CD14-positive monocyte (primary cell): ENCODE data around the gene SLC7A8. TPM values are rescaled to one million over a fixed set of nuclear protein-coding genes. Genes with fewer than 3 reads are reported as not detected.

ENCODE experiments used
- DNase-seq, 3 donors: peaks; one replicate each; pipeline ENCODE4 v3.0.0-alpha.2; 2011 to 2022
- H2AFZ ChIP-seq: 2 replicates; pipeline ENCODE4 v1.6.0; 2012; ENCODE audit warnings: mild to moderate bottlenecking, low read depth, low read length, inconsistent platforms; ENCODE audit not compliant: insufficient read depth, poor library complexity, severe bottlenecking
- H3K27ac ChIP-seq, 2 donors: 1 replicate in 1 of 2; 2 replicates in 1 of 2; pipeline ENCODE4 v1.5.1; 2012 to 2013; ENCODE audit warnings: low read length in 2 of 2, control low read depth in 1 of 2, inconsistent platforms in 1 of 2, low read depth in 1 of 2, mild to moderate bottlenecking in 1 of 2
- H3K27me3 ChIP-seq, 2 donors: one replicate each; pipeline versions ENCODE4 v1.6.0 to v1.6.1; 2011 to 2013; ENCODE audit warnings: low read length in 2 of 2; ENCODE audit not compliant: control insufficient read depth in 2 of 2, insufficient read depth in 2 of 2
- H3K36me3 ChIP-seq, 2 donors: replicated peaks in 1 of 2; 1 replicate in 1 of 2; 2 replicates in 1 of 2; pipeline versions ENCODE4 v1.5.1 to v1.6.1; 2012 to 2013; ENCODE audit warnings: low read length in 2 of 2, control low read depth in 1 of 2, inconsistent platforms in 1 of 2, mild to moderate bottlenecking in 1 of 2; ENCODE audit not compliant: insufficient read depth in 2 of 2, control insufficient read depth in 1 of 2
- H3K4me1 ChIP-seq, 2 donors: 1 replicate in 1 of 2; 2 replicates in 1 of 2; pipeline versions ENCODE4 v1.5.1 to v1.6.1; 2012 to 2013; ENCODE audit warnings: low read length in 2 of 2, control low read depth in 1 of 2, inconsistent platforms in 1 of 2, mild to moderate bottlenecking in 1 of 2, moderate library complexity in 1 of 2; ENCODE audit not compliant: insufficient read depth in 2 of 2, control insufficient read depth in 1 of 2
- H3K4me2 ChIP-seq: replicated peaks from 2 replicates; pipeline ENCODE3; 2012; ENCODE audit warnings: low read length, moderate library complexity, mild to moderate bottlenecking; ENCODE audit not compliant: poor library complexity, severe bottlenecking; ENCODE audit errors: extremely low read depth
- H3K4me3 ChIP-seq, 3 experiments: fragments of 200-600 bp in 1 of 3; sonication (generic) in 1 of 3; replicated peaks in 1 of 3; 1 replicate in 2 of 3; 2 replicates in 1 of 3; pipeline ENCODE4 v1.5.1; 2011 to 2013; ENCODE audit warnings: low read length in 3 of 3, mild to moderate bottlenecking in 3 of 3, control low read depth in 2 of 3, low read depth in 2 of 3, inconsistent platforms in 1 of 3, moderate library complexity in 1 of 3
- H3K79me2 ChIP-seq: 2 replicates; pipeline ENCODE4 v1.6.0; 2012; ENCODE audit warnings: mild to moderate bottlenecking, control low read depth, inconsistent platforms, low read length, moderate library complexity; ENCODE audit not compliant: insufficient read depth
- H3K9ac ChIP-seq: 2 replicates; pipeline ENCODE4 v1.6.0; 2017; ENCODE audit warnings: low read length, mild to moderate bottlenecking; ENCODE audit not compliant: insufficient read depth, poor library complexity, severe bottlenecking
- H3K9me3 ChIP-seq, 2 donors: replicated peaks in 1 of 2; 1 replicate in 1 of 2; 2 replicates in 1 of 2; pipeline versions ENCODE4 v1.5.1 to v1.6.1; 2012 to 2013; ENCODE audit warnings: low read length in 2 of 2, control low read depth in 1 of 2; ENCODE audit not compliant: control insufficient read depth in 1 of 2, insufficient read depth in 1 of 2
- H4K20me1 ChIP-seq: 2 replicates; pipeline ENCODE4 v1.6.0; 2012; ENCODE audit warnings: mild to moderate bottlenecking, low read length, control low read depth, moderate library complexity; ENCODE audit not compliant: insufficient read depth
- H3K27ac Mint-ChIP-seq, 7 donors: one replicate each; pipeline ENCODE4 v1.8.0; 2020; ENCODE audit warnings: mild to moderate bottlenecking in 7 of 7, mixed read lengths in 7 of 7, moderate library complexity in 6 of 7, inconsistent platforms in 2 of 7
- H3K27me3 Mint-ChIP-seq, 3 donors: one replicate each; pipeline ENCODE4 v1.8.0; 2021 to 2022; ENCODE audit warnings: low read depth in 3 of 3, mild to moderate bottlenecking in 3 of 3, mixed read lengths in 3 of 3, moderate library complexity in 3 of 3, inconsistent platforms in 1 of 3
- H3K36me3 Mint-ChIP-seq, 2 donors: one replicate each; pipeline ENCODE4 v1.8.0; 2020; ENCODE audit warnings: mixed read lengths in 2 of 2, inconsistent platforms in 1 of 2, mild to moderate bottlenecking in 1 of 2
- H3K4me1 Mint-ChIP-seq: one replicate; pipeline ENCODE4 v1.8.0; 2020; ENCODE audit warnings: mild to moderate bottlenecking, mixed read lengths
- H3K4me3 Mint-ChIP-seq, 2 donors: one replicate each; pipeline ENCODE4 v1.8.0; 2020; ENCODE audit warnings: mild to moderate bottlenecking in 2 of 2, mixed read lengths in 2 of 2, moderate library complexity in 1 of 2
- H3K9me3 Mint-ChIP-seq, 7 donors: one replicate each; pipeline ENCODE4 v1.8.0; 2020 to 2022; ENCODE audit warnings: mixed read lengths in 7 of 7, mild to moderate bottlenecking in 6 of 7, moderate library complexity in 6 of 7, inconsistent platforms in 2 of 7
- WGBS: methylation state at CpG from one replicate; pipeline ENCODE4 v1.1.5; 2013; ENCODE audit warnings: missing lambda C conversion rate; ENCODE audit not compliant: insufficient coverage; 5-methylcytosine and 5-hydroxymethylcytosine counted together
- intact Hi-C, 2 donors: fragments of 100-400 bp; cut with micrococcal nuclease; formaldehyde crosslinking; loops; one replicate each; pipeline versions ENCODE4 v1.15.0 to v1.15.1; 2023
- polyA plus RNA-seq, 3 donors: library from polyadenylated mRNA; depleted of rRNA in 1 of 3; unstranded in 2 of 3; stranded (reverse) in 1 of 3; fragments of 300-500 nt in 2 of 3; fragments of >200 nt in 1 of 3; fragmentation: Illumina TruSeq in 2 of 3; gene quantifications; 1 replicate in 2 of 3; 2 replicates in 1 of 3; pipeline ENCODE4 v1.2.3, GENCODE V29; 2012 to 2021
- TF ChIP-seq, protein P1 (sequence below): fragments of 200-600 bp; IDR thresholded peaks from one replicate; pipeline ENCODE4 v1.8.0; 2022; ENCODE audit warnings: antibody characterized with exemption, mild to moderate bottlenecking

Gene SLC7A8
- polyA plus RNA-seq, 3 donors = 0.05 to 0.53 (median 0.25) TPM

GRCh38 chr14:23162800-23163199 lies 20.7 kb downstream of the SLC7A8 start:
- H3K9me3 ChIP-seq = no peaks in the 10 kb centered on the region
- no CpG with 5 or more reads among the region's 4 CpGs for WGBS
- intact Hi-C loops = loop anchor here in 1 of 2 donors (2.0 kb wide), 1 partner anchor 20 kb away; the partner anchor contains the start of gene SLC7A8
- H3K27me3 ChIP-seq = no peaks in the 10 kb centered on the region
- H3K36me3 ChIP-seq = no peaks in the 10 kb centered on the region
- no peaks in the 10 kb centered on the region for H4K20me1 ChIP-seq
- Mint-ChIP-seq H3K27me3 (peaks cover 0 to 3% (median 1%) of the 10 kb centered on the region in 3 donors), H3K4me3 (peak overlapping the region; percentile 12 to 61), H3K9me3 (peaks cover 0 to 2% (median 0%) of the 10 kb centered on the region in 7 donors), H3K4me1 (peaks cover 52% of the 10 kb centered on the region), H3K36me3 (peaks cover 0 to 3% of the 10 kb centered on the region in 2 donors), H3K27ac (peak overlapping the region; percentile 86 to 99 (median 99))
- peak overlapping the region; percentile 7 to 47 for H3K27ac ChIP-seq
- TF ChIP-seq, protein P1, sequence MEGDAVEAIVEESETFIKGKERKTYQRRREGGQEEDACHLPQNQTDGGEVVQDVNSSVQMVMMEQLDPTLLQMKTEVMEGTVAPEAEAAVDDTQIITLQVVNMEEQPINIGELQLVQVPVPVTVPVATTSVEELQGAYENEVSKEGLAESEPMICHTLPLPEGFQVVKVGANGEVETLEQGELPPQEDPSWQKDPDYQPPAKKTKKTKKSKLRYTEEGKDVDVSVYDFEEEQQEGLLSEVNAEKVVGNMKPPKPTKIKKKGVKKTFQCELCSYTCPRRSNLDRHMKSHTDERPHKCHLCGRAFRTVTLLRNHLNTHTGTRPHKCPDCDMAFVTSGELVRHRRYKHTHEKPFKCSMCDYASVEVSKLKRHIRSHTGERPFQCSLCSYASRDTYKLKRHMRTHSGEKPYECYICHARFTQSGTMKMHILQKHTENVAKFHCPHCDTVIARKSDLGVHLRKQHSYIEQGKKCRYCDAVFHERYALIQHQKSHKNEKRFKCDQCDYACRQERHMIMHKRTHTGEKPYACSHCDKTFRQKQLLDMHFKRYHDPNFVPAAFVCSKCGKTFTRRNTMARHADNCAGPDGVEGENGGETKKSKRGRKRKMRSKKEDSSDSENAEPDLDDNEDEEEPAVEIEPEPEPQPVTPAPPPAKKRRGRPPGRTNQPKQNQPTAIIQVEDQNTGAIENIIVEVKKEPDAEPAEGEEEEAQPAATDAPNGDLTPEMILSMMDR = no peak
- peak overlapping the region; percentile 29 for H2AFZ ChIP-seq
- no peaks in the 10 kb centered on the region for H3K79me2 ChIP-seq
- H3K4me3 ChIP-seq = no peak overlapping the region
- H3K4me2 ChIP-seq = no peak overlapping the region
- H3K4me1 ChIP-seq = peaks cover 50 to 53% of the 10 kb centered on the region in 2 donors
- no peak for DNase-seq
- H3K9ac ChIP-seq = no peak overlapping the region

- Mint-ChIP-seq H3K9me3 (peaks cover 0 to 2% (median 0%) of the 10 kb centered on the region in 7 donors), H3K27ac (peak overlapping the region; percentile 86 to 99 (median 99)), H3K36me3 (peaks cover 0 to 3% of the 10 kb centered on the region in 2 donors), H3K4me1 (peaks cover 44% of the 10 kb centered on the region), H3K27me3 (peaks cover 0 to 3% (median 1%) of the 10 kb centered on the region in 3 donors), H3K4me3 (no peak overlapping the region)
- DNase-seq = no peak
- Histone ChIP-seq H3K4me3 (no peak overlapping the region), H3K27ac (peak overlapping the region; percentile 47 to 97), H2AFZ (no peak overlapping the region), H3K4me2 (peak overlapping the region; percentile 30), H3K79me2 (no peaks in the 10 kb centered on the region), H3K9me3 (no peaks in the 10 kb centered on the region), H3K9ac (no peak overlapping the region), H3K4me1 (peaks cover 42 to 45% of the 10 kb centered on the region in 2 donors), H4K20me1 (no peaks in the 10 kb centered on the region), H3K36me3 (no peaks in the 10 kb centered on the region), H3K27me3 (no peaks in the 10 kb centered on the region)
- TF ChIP-seq, protein P1 = no peak
- intact Hi-C loops = loop anchor here in 1 of 2 donors (2.0 kb wide), 1 partner anchor 21 kb away; the partner anchor contains the start of gene SLC7A8
- WGBS = 67% methylated on average over 1 of the region's 5 CpGs
Measured at GRCh38 chr14:23162005-23162404, 21.5 kb downstream of the SLC7A8 start.
